Measurements from ENCODE around the gene TNS4. TPM values are rescaled to one million over a fixed set of nuclear protein-coding genes. Genes with fewer than 3 reads are reported as not detected.

TNS4 gene
- polyA plus RNA-seq, 2 of the 4 experiments (the other 2 are of a cell fraction): 24.2 to 73.5 TPM

GRCh38 chr17:40462343-40463121, 38.9 kb downstream of the TNS4 start:
- DNase-seq (ENCODE audit: low read depth in 1 of 2, low spot score in 1 of 2) (peak in 1 of 2 experiments; percentile 60), ATAC-seq (peak; percentile 0 to 2; a peak in 4 of 6 replicates), FAIRE-seq (no peak)
- Histone ChIP-seq H3K27ac (peak overlapping the region; percentile 71 to 90), H3K4me1 (peaks cover 65% of the 10 kb centered on the region), H3K4me2 (peak overlapping the region; percentile 62), H3K9me3 (no peaks in the 10 kb centered on the region), H3K4me3 (no peak overlapping the region)
- CTCF ChIA-PET: interaction anchor here (0.8 to 37.5 kb wide), 8 partner anchors 8 to 97 kb away, joined by 3 to 822 read pairs (median 16); partner anchors contain the start of gene IGFBP4
- POLR2A ChIA-PET: interaction anchor here (0.5 to 12.0 kb wide), 15 partner anchors 10 to 349 kb away, joined by 3 to 177 read pairs (median 6); no protein-coding TSS in a partner anchor
- WGBS (ENCODE audit: missing lambda C conversion rate): 66% methylated on average over 7 of the region's 9 CpGs
- TF ChIP-seq, protein P1, sequence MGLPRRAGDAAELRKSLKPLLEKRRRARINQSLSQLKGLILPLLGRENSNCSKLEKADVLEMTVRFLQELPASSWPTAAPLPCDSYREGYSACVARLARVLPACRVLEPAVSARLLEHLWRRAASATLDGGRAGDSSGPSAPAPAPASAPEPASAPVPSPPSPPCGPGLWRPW (IDR thresholded peaks at IDR 0.05): no peak
- peak; percentile 78 for TF ChIP-seq POLR2AphosphoS2 (conservative IDR thresholded peaks at IDR 0.05; ENCODE audit: low read length)
- TF ChIP-seq HOXB13 (CRISPR knock-in tag; IDR thresholded peaks at IDR 0.05; ENCODE audit: low read depth): 0 out of 2 replicates have a peak, but pooled peaks have one; percentile 27
- TF ChIP-seq JUNB (IDR thresholded peaks at IDR 0.05): no peak
- TF ChIP-seq RFX5 (IDR thresholded peaks at IDR 0.05): no peak
- peak in 1 of 2 experiments; percentile 3; a peak in 1 of 4 replicates for TF ChIP-seq CEBPB (IDR thresholded peaks at IDR 0.05)
- TF ChIP-seq NR3C1 (IDR thresholded peaks at IDR 0.05): no peak
- TF ChIP-seq CHD2 (IDR thresholded peaks at IDR 0.05; ENCODE audit: low read length, partially characterized antibody): peak; percentile 61
- no peak for TF ChIP-seq POLR2A (IDR thresholded peaks at IDR 0.05; ENCODE audit: low read length)
- 0 out of 2 replicates have a peak, but pooled peaks have one; percentile 53 for TF ChIP-seq MAZ (IDR thresholded peaks at IDR 0.05; ENCODE audit: borderline replicate concordance, low read depth, low read length)
- TF ChIP-seq MAFK (IDR thresholded peaks at IDR 0.05; ENCODE audit: partially characterized antibody): no peak
- 0 out of 2 replicates have a peak, but pooled peaks have one; percentile 5 for TF ChIP-seq HOXA7 (CRISPR knock-in tag; IDR thresholded peaks at IDR 0.05)
- no peak for TF ChIP-seq ZC3H11A (IDR thresholded peaks at IDR 0.05)
- TF ChIP-seq ZFP36 (IDR thresholded peaks at IDR 0.05; ENCODE audit: borderline replicate concordance, partially characterized antibody): no peak
- TF ChIP-seq TFCP2L1 (CRISPR knock-in tag; IDR thresholded peaks at IDR 0.05): peak; percentile 18; the same call in 1 of the 2 replicates
- no peak for TF ChIP-seq EHMT2 (IDR thresholded peaks at IDR 0.05; ENCODE audit: low read depth)
- TF ChIP-seq, protein P2, sequence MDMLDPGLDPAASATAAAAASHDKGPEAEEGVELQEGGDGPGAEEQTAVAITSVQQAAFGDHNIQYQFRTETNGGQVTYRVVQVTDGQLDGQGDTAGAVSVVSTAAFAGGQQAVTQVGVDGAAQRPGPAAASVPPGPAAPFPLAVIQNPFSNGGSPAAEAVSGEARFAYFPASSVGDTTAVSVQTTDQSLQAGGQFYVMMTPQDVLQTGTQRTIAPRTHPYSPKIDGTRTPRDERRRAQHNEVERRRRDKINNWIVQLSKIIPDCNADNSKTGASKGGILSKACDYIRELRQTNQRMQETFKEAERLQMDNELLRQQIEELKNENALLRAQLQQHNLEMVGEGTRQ (IDR thresholded peaks at IDR 0.05): no peak
- no peak for TF ChIP-seq RNF2 (IDR thresholded peaks at IDR 0.05; ENCODE audit: borderline replicate concordance, low read depth)
- no peak for TF ChIP-seq EHF (CRISPR knock-in tag; IDR thresholded peaks at IDR 0.05)
- TF ChIP-seq, protein P3, sequence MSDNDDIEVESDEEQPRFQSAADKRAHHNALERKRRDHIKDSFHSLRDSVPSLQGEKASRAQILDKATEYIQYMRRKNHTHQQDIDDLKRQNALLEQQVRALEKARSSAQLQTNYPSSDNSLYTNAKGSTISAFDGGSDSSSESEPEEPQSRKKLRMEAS (IDR thresholded peaks at IDR 0.05): no peak
- TF ChIP-seq RARB (CRISPR knock-in tag; IDR thresholded peaks at IDR 0.05): no peak; the same call in 1 of the 2 replicates
- TF ChIP-seq HEYL (CRISPR knock-in tag; IDR thresholded peaks at IDR 0.05): no peak
- TF ChIP-seq CBX2 (IDR thresholded peaks at IDR 0.05; ENCODE audit: borderline replicate concordance, low read depth): no peak
- peak; percentile 8; the same call in 1 of the 3 replicates for TF ChIP-seq SMC3 (IDR thresholded peaks at IDR 0.05)
- no peak for TF ChIP-seq CHD4 (IDR thresholded peaks at IDR 0.05; ENCODE audit: borderline replicate concordance)
- TF ChIP-seq REST (IDR thresholded peaks at IDR 0.05): 0 out of 2 replicates have a peak, but pooled peaks have one; percentile 4
- TF ChIP-seq FOSL2 (IDR thresholded peaks at IDR 0.05): no peak
- no peak for TF ChIP-seq FOSL2 (CRISPR knock-in tag; IDR thresholded peaks at IDR 0.05)
- no peak for TF ChIP-seq CTCF (IDR thresholded peaks at IDR 0.05)
- no peak for TF ChIP-seq RCOR1 (IDR thresholded peaks at IDR 0.05; ENCODE audit: low read depth, low read length)
- TF ChIP-seq PBX3 (IDR thresholded peaks at IDR 0.05): peak; percentile 79; the same call in 1 of the 2 replicates
- TF ChIP-seq TP53 (CRISPR knock-in tag; IDR thresholded peaks at IDR 0.05): no peak
- TF ChIP-seq ZSCAN20 (CRISPR knock-in tag; IDR thresholded peaks at IDR 0.05): no peak
- TF ChIP-seq CBX8 (IDR thresholded peaks at IDR 0.05): no peak
